CD4-positive, alpha-beta T cell treated with Interleukin-21 for 1 hour (primary cell): ENCODE results near the gene PRKCE.
"Not testable (repeated sequence)": the region's sequence is repeated elsewhere in the genome, so short reads cannot be mapped to it uniquely, and the experiment has no call there.

Source experiments
- DNase-seq: peaks from one replicate; pipeline ENCODE4 v3.0.0-alpha.2; 2020

Gene PRKCE

GRCh38 chr2:45844796-45845457, 193.5 kb downstream of the PRKCE start:
- DNase-seq: no peak

GRCh38 chr2:45845566-45845965, 194.1 kb downstream of the PRKCE start:
- DNase-seq: no peak

GRCh38 chr2:45849491-45850283, 198.2 kb downstream of the PRKCE start:
- no peak for DNase-seq

- DNase-seq: no peak
Observed at GRCh38 chr2:45850558-45850957, 199.1 kb downstream of the PRKCE start.

GRCh38 chr2:45851111-45851510, 199.6 kb downstream of the PRKCE start:
- no peak for DNase-seq

GRCh38 chr2:45851576-45852304, 200.3 kb downstream of the PRKCE start:
- DNase-seq: no peak

GRCh38 chr2:45852450-45853150, 201.1 kb downstream of the PRKCE start:
- no peak for DNase-seq

GRCh38 chr2:45855374-45855773, 203.9 kb downstream of the PRKCE start:
- no peak for DNase-seq

- no peak for DNase-seq
Observed at GRCh38 chr2:45856391-45857274, 205.2 kb downstream of the PRKCE start.

GRCh38 chr2:45857275-45857609, 205.8 kb downstream of the PRKCE start:
- DNase-seq: no peak

- no peak for DNase-seq
Observed at GRCh38 chr2:45857867-45858520, 206.5 kb downstream of the PRKCE start.

GRCh38 chr2:45858872-45859271, 207.4 kb downstream of the PRKCE start:
- not testable (repeated sequence) for DNase-seq

GRCh38 chr2:45859682-45860081, 208.2 kb downstream of the PRKCE start:
- no peak for DNase-seq

GRCh38 chr2:45860136-45861121, 209.0 kb downstream of the PRKCE start:
- DNase-seq: peak; percentile 15

- DNase-seq: no peak
Observed at GRCh38 chr2:45862843-45863242, 211.4 kb downstream of the PRKCE start.

- DNase-seq: no peak
Observed at GRCh38 chr2:45864121-45864520, 212.6 kb downstream of the PRKCE start.

GRCh38 chr2:45867349-45867748, 215.9 kb downstream of the PRKCE start:
- DNase-seq: no peak

GRCh38 chr2:45867800-45868199, 216.3 kb downstream of the PRKCE start:
- DNase-seq: no peak

- DNase-seq: no peak
Observed at GRCh38 chr2:45869165-45869501, 217.7 kb downstream of the PRKCE start.

- DNase-seq: no peak
Observed at GRCh38 chr2:45871025-45871424, 219.6 kb downstream of the PRKCE start.

- no peak for DNase-seq
Observed at GRCh38 chr2:45871541-45871940, 220.1 kb downstream of the PRKCE start.
